ENCODE measurements around the gene TSPOAP1. TPM values are rescaled to one million over a fixed set of nuclear protein-coding genes. Genes with fewer than 3 reads are reported as not detected.

The TSPOAP1 gene, protein sequence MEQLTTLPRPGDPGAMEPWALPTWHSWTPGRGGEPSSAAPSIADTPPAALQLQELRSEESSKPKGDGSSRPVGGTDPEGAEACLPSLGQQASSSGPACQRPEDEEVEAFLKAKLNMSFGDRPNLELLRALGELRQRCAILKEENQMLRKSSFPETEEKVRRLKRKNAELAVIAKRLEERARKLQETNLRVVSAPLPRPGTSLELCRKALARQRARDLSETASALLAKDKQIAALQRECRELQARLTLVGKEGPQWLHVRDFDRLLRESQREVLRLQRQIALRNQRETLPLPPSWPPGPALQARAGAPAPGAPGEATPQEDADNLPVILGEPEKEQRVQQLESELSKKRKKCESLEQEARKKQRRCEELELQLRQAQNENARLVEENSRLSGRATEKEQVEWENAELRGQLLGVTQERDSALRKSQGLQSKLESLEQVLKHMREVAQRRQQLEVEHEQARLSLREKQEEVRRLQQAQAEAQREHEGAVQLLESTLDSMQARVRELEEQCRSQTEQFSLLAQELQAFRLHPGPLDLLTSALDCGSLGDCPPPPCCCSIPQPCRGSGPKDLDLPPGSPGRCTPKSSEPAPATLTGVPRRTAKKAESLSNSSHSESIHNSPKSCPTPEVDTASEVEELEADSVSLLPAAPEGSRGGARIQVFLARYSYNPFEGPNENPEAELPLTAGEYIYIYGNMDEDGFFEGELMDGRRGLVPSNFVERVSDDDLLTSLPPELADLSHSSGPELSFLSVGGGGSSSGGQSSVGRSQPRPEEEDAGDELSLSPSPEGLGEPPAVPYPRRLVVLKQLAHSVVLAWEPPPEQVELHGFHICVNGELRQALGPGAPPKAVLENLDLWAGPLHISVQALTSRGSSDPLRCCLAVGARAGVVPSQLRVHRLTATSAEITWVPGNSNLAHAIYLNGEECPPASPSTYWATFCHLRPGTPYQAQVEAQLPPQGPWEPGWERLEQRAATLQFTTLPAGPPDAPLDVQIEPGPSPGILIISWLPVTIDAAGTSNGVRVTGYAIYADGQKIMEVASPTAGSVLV (N-terminal part only)
- 0.87 and 3.5 TPM in 2 replicates for total RNA-seq

DNA sequence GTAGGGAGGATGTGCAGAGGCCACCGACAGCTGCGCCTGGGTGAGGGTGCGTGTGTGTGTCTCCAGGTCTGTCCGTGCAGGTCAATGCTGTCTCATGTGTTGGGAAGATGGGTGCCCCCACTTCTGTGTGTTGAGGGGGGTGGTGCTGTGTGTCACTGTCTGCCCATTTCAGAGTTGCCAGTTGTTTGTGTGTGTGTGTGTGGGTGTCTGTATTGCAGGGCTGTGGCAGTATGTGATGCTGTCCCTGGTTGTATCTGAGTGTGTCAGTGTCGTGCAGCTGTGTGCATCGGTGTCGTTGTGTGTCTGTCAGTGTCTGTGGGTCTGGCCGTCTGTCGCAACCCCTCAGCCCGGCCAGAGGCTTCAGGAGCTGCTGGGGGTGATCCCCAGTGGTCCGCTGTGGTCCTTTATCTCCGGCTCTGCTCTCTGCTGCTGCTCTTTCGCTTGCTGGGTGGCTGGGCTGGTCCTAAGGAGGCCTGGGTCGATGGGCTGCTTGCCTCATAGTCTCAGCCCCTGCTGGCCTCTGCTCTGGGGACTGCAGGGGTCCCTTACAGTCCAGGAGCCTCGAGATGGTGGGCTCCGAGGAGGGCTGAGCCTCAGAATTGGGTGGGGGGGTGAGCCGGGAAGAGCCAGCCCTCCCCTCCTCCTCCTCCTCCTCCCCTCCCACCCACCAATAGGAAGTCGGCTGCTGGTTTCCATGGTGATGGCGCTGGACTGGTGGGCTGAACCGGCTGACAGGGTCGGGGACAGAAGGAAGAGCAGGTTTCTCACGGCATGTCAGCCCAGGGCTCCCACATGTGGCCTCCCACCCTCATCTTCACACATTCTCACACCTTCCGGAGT, at the start of gene TSPOAP1:
TSS of gene TSPOAP1 (minus strand) at position 601 of the 840 bp plus-strand sequence. CDS start 875 bp downstream, outside the sequence.
- no peak for DNase-seq (ENCODE audit: low read depth)
- TF ChIP-seq, protein P1, sequence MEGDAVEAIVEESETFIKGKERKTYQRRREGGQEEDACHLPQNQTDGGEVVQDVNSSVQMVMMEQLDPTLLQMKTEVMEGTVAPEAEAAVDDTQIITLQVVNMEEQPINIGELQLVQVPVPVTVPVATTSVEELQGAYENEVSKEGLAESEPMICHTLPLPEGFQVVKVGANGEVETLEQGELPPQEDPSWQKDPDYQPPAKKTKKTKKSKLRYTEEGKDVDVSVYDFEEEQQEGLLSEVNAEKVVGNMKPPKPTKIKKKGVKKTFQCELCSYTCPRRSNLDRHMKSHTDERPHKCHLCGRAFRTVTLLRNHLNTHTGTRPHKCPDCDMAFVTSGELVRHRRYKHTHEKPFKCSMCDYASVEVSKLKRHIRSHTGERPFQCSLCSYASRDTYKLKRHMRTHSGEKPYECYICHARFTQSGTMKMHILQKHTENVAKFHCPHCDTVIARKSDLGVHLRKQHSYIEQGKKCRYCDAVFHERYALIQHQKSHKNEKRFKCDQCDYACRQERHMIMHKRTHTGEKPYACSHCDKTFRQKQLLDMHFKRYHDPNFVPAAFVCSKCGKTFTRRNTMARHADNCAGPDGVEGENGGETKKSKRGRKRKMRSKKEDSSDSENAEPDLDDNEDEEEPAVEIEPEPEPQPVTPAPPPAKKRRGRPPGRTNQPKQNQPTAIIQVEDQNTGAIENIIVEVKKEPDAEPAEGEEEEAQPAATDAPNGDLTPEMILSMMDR (conservative IDR thresholded peaks at IDR 0.05; ENCODE audit: low read depth, low read length): no peak
- H3K4me3 ChIP-seq (ENCODE audit: low read depth, low read length): no peak within 1 kb of the TSS

DNA sequence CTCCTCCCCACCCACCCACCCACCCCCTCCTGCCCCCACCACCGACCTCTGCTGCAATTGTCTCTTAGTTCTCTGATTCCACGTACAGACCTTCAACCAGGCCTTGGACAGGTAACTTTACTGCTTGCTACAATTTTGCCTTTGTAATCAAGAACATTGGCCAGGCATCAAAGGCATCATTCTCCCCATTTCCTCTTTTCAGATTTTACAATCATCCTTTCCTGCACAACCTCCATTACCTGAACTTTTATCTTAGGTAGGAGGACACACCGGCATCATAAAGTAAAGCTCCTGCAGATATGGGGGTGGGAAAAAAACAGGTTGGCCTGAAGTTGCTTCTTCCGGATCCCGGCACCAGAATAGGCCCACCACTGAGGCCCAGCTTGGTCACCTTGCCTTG, 49.1 kb upstream of the TSPOAP1 start:
- TF ChIP-seq, protein P1 (conservative IDR thresholded peaks at IDR 0.05; ENCODE audit: low read depth, low read length): no peak
- no peak overlapping the region for H3K4me3 ChIP-seq (ENCODE audit: low read depth, low read length)
- no peak for DNase-seq (ENCODE audit: low read depth)

GRCh38 chr17:58377093-58377601, 48.6 kb upstream of the TSPOAP1 start:
- DNase-seq (ENCODE audit: low read depth): no peak

DNA sequence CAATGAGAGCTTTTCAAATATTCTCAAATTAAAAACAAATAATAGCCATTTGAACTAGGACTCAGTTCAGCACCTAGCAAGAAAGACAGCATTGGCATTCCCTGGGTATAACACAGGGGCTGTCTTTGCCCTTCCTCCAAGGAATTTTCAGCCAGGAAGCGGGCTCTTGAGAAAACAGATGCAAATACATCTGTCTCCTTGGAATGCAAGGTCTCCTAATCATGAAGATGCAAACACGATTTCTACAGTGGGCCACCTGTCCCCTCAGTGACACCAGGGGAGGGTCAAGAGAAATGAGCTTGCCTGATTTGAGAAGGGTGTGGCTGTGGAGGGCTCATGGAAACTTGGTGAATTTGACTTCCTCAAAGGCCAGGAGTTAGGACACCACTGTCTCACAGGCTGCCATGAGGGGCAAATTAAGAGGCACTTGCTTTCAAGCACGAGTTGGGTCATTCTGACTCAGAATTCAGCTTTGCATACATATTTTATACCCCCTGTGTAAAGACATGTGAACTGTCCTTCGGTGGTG, 47.9 kb upstream of the TSPOAP1 start:
- TF ChIP-seq, protein P1 (conservative IDR thresholded peaks at IDR 0.05; ENCODE audit: low read depth, low read length): no peak
- H3K4me3 ChIP-seq (ENCODE audit: low read depth, low read length): no peak overlapping the region

More at GRCh38 chr17:58377093-58377601, 48.6 kb upstream of the TSPOAP1 start:
- no peak overlapping the region for H3K4me3 ChIP-seq (ENCODE audit: low read depth, low read length)
- TF ChIP-seq, protein P1 (conservative IDR thresholded peaks at IDR 0.05; ENCODE audit: low read depth, low read length): no peak

DNA sequence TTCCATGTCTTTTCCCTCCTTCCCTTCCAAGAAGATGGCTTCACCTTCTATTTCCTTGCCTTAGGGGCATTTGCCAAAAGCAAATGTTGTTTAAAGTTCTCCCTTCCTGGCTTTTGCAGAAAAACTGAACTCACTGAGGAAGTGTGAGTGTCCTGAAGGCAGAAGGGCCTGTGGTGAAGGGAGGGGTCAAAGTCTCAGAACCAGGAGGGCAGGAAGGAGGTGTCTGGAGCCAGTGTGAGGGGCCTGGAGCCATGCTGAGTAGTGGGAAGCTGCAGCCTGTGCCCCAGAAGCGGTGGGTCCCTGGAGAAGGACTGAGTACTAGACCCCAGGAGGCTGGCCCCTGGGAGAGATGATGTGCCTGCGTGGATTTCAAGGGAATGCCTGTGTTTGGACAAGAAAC, 47.2 kb upstream of the TSPOAP1 start:
- H3K4me3 ChIP-seq (ENCODE audit: low read depth, low read length): no peak overlapping the region
- no peak for DNase-seq (ENCODE audit: low read depth)
- TF ChIP-seq, protein P1 (conservative IDR thresholded peaks at IDR 0.05; ENCODE audit: low read depth, low read length): no peak

More for the DNA sequence above, 47.9 kb upstream of the TSPOAP1 start:
- DNase-seq (ENCODE audit: low read depth): no peak

- no peak overlapping the region for H3K4me3 ChIP-seq (ENCODE audit: low read depth, low read length)
- no peak for DNase-seq (ENCODE audit: low read depth)
- TF ChIP-seq, protein P1 (conservative IDR thresholded peaks at IDR 0.05; ENCODE audit: low read depth, low read length): no peak
Measured at GRCh38 chr17:58375256-58375655, 46.7 kb upstream of the TSPOAP1 start.

Data from epithelial cell of proximal tubule (primary cell).